CD4-positive, alpha-beta T cell treated with Interleukin-15 for 1 hour (primary cell): ENCODE results near the gene TBC1D22A.

Experiments
- DNase-seq: peaks from one replicate; pipeline ENCODE4 v3.0.0-alpha.2; 2020

The TBC1D22A gene

DNA sequence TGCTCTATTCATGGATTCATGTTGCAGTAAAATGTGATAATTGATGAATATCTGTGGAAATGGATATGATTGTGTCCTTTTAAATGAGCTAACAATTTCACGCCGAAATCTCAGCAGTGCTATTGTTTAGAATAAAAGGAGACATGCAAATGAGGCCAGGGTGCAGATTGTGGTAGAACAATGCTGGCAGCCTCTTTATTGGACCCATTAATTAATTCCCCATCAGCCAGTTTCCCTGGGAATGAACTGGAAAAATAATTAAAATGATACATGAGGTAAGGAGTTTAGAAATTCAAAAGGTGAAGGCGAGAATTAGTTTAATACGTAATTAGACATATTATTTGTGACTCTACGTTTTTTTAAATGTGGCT is 306.2 kb downstream of the TBC1D22A start:
- DNase-seq = no peak

DNA sequence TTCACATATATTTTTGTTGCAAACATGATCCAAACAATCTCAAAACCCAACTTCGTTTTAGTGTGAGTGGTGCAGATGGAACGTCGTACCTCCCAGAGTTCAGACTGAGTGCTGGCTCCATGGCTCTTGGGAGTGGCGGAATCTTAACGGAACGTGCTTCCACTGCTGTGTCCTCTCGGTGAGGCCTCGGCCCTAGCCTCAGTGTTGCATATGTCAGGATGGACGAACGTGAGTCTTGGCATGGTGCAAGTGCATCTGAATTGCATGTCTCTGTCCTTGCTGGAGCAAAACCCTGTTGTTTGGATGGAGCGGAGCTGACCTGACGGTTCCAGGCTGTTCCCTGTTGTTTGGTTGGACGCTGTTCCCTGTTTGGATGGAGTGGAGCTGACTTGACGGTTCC is 306.8 kb downstream of the TBC1D22A start:
- DNase-seq = no peak

DNA sequence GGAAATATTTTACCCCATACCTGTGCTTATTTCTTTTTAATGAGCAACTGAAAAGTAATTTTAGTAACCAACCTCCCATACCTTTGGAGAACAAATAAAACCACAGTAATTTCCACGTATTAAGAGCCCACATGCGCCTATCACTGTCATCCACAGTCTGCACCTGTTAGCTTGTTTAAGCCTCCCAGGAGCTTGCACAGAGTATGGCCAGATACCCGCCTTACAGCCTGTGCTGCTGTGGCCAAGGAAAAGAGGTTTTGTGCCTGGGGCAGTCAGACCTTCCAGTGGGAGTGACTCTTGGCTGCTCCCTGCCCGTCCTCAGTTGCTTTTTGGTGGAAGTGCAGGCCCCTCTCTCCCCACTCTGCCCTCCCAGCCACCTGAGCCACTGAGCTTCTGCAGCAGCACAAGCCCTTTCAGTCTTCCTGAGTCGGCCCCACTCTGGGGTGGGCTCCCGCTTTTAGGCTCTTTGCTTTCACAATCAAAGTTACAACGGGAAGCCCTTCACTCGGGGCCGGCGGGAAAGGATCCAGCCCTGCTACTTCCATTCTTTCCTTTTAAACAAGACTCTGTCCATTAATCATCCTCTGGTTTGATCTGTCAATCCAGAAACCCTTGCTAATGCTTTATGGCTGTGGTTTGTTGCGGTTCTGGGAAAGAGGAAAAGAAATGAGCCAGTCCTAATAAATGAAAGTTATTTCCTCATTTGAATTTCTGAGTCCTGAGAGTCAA is 308.8 kb downstream of the TBC1D22A start:
- no peak for DNase-seq

DNA sequence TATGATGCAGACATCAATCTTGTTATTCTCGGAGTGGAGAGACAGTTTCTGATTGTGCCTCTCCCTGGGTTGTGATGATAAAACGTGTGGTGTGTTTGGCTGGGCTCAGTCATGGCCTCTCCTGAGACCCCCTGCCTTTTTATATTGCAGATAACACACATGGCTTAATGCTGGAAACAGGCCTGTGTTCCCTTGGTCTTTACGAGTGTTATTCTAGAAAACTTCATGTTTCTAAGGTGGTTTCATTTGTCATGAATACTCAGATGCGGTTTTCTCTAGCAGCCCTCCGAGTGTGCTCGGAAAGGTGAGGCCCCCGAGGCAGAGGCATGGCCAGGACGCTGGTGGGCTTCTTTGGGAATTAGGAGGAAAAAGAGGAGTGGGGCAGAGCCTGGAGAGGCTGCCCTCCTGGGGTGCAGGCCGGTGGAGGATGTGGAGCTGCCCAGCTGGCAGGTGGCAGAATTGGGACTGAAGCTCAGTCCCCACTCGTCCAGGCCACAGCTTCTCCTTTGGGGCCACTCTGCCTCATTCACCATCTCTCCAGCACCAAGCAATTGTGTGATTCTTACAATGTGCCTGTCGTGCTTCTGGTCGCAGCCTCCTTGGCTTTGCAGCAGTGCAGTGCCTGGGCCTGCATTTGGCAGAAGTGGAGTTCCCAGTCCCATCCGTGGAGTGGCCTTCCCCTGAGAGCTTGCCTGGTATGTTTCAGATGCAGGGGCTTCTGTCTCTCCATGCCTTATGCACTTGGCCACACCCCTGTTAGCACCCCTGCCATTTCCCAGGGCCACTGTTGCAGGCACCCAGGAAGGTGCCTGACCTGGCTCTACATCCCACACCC is 309.6 kb downstream of the TBC1D22A start:
- DNase-seq = no peak

DNA sequence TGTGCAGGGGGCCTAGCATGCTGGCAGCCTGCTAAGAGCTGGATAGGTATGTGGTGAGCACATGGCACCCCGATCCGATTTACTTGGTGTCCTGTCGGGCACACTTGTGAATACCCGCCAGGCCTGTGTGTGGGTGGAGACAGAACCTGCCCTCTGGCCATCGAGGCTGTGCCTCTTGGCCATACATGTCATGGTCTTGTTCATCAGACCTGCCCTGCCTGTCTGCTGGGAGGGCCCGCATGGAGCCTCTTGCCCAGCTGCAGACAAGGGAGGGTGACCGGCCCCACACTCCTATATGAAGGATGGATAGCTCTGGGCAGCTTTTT is 310.2 kb downstream of the TBC1D22A start:
- DNase-seq = no peak

DNA sequence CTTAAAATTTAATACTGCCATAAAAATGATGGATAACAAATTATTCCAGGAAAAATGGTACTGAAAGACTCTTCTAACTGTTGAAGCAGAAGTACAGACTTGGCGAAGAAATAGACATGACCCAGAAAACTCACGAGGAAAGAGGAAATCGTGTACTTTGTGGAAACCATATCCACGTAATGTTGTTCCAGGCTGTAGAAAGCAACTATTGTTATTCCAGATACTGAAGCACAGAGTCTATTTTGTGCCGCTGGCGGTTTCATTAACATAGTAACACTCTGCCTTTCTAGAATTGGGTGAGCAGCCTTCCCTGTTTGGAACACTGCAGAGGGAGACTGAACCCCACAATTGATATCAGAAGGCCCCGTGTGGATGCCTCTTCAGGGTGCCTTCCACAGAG is 310.6 kb downstream of the TBC1D22A start:
- no peak for DNase-seq

DNA sequence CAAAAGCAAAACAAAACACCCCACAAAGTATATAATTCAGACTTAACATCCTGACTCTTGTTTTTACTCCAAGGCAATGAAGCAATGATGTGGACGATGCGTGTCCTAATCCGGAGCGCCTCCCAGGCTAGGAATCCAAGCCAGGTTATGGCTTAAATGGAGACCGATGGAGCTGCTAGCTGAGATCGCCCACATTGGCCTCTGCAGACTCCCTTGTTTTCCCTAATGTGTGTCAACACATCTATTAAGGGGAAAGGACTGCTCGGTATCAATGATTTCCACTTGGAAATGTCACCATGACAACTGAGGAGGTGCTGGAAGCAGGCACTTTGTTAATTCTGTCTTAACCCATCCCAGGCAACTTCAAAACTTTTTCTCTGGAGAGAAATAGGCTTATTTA is 311.7 kb downstream of the TBC1D22A start:
- DNase-seq = no peak

DNA sequence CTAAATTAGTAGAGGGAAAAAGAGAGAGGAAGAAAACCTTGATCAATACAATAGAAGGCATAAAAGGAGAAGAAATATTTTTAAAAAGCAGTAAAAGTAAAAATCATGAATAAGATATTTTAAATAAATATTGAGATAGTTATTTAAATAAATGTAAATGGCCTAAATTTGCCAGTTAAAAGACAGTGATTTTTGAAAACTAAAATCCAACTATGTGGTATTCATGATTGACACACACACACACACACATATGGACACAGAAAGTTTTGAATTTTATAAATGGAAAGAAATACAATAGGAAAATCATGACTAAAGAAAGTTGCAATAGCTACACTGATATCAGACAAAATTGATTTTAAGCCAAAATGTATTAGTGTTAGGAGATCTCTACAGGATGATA is 313.1 kb downstream of the TBC1D22A start:
- DNase-seq = no peak

DNA sequence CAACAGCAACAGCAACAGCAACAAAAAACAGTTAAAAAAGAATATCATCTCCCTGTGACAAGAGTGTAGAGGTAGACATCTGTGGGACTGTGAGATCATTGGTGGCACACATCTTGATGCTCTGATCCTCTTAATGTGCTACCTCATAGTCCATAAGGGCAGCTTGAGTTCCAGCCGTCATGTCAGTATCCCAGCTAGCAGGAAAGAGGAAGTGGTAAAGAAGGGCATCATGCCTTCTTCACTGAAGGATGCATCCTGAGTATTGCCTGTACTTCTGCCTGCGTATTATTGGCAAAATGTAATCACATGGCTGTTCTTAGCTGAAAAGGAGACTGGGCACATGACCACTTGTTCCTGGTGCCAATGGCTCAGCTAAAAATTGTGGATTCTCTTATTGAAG is 314.3 kb downstream of the TBC1D22A start:
- no peak for DNase-seq

DNA sequence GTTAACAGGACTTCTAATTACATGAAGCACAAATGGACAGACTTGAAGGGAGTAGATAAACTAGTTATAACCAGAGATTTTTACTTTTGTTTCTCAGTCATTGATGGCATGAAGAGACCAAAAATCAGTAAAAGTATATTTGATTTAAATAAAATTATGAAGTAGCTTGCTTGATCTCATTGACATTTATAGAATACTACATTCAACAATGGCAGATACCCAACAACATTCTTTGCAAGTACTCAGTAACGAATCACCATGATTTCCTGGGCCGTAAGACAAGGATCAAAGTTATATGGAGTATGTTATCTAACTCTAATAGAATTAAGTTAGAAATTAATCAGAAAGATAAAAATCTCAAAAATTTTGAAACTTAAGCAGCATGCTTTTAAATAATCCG is 317.6 kb downstream of the TBC1D22A start:
- no peak for DNase-seq

DNA sequence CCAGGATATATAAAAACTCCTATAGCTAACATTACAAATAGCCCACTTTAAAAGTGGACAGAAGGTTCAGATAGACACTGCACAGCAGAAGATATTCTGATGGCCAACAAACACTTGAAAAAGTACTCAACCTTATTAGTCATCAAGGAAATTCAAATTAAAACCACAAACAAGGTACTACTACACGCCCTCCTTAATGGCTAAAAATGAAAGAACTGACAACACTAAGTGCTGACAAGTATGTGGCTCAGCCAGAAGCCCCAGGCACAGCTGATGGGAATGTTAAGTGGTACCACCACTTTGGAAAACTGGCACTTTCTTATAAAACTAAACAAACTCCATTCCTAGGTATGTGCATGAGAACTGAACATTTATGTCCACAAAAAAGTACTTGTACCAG is 320.1 kb downstream of the TBC1D22A start:
- no peak for DNase-seq

DNA sequence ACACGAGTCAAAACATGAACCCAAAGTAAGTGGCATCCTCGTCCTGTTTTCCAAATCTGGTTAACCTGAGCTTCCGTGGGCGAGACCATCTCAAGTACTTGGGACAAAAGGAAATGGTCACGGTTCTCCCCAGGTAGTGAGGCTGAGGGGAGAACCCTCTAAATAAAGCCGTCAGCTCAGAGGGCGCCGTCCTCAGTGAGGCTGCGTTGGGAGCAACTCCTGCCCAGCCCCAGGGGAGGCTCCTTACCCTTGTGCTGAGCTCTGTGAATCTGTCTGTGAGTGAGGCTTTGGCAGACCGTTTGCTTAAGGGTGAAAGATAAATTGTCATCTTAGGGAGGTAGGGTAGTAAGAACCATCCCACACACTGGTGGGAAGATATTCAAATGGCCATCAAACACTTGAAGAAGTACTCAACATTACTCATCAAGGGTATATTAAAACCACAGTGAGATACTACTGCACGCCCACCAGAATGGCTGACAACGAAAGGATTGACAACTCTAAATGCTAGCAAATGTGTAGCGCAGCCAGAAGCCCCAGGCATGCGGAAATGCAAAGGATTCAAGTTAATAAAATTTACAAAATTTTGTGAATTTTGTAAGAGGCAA is 321.0 kb downstream of the TBC1D22A start:
- DNase-seq = no peak

DNA sequence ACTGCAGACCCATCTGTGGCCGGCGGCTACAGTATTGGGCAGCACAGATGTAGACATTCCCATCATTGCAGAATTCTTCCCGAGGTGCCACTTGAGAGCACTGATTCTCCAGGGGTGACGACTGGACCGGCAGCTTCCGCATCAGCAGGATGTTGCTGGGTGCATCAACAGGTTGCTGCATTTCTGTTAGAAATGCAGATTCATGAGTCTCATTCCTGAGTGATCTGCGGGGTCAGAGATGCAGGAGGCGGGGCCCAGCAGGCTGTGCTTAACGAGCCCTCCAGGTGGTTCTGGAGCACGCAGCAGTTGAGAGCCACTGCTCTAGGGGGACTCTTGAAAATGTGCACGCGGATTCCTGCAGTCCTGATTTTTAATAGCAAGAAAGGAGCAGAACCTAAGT is 321.8 kb downstream of the TBC1D22A start:
- DNase-seq = no peak

DNA sequence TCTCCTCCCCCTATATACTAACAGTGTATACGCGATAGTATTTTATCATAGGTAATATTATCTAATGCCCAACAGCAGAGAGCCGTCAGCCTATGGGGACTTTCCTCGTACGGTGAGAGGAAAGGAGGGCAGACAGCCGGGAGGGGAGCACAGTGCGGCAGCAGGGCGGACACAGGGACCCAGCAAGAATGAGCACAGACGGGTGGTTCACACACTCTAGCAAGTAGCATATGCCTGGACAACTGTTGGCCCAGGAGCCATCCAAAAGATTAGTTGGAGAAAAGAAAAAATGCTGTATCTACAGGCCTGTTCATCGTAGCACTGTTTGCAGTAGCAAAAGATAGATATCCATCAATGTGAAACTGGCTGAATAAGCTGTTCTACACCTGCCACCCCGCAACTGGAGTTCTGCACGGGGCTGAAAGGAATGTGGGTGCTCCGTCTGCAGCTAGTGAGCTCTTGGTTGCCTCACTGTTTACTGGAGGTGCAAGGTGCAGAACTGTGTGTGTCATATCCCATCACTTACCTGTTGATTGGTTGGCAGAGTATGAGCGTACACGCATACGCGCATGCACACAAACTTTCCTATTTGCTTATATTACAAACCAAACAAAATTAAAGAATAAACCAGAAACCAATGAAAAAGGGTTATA is 324.3 kb downstream of the TBC1D22A start:
- no peak for DNase-seq

DNA sequence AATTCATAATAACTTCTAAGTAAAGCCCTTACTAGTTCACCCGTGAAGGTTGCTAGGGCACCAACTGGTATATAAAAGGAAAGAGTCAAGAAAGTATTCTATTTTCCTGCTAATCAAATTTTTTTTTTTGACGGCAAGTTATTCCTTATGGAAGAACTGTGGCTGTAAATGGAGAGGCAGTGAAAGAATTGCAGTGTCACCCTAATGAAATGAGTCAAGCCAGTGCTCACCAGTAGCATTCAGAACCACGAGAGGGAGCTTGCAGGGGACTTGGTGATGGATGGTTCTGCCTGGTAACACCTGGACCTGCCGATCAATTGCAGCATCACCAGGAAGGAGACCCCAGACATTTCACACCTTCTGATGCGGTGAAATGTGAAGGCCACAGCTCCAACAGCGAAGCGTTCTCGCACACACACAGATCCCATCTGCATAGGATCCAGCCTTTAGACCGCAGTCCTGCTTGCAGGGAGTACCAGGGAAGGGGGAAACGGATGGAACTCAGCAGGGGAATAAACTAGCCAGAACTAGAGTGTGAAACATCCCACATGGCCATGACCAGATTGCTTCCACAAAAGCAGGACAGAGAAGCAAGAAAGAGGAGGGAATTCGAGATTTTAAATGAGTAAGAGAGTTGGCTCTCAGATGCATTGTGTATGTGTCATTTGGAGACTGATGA is 326.2 kb downstream of the TBC1D22A start:
- DNase-seq = no peak

DNA sequence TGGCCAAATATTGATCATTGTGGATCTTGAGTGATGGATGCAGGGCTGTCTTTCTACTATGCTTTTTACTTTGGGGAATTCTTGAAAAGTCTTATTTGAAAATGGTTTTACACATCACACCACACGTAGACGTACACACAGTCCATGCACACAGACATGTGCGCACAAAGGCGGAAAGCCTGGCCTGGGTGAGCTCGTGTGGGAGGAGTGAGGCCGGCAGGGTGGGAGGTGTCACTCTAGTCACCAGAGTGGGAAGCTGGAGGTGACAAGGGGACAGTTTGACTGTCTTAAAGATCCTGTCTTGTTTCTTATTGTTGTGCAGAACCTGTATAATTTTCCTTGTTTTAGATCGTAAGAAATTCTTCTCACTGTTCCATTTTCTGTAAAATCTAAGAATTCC is 326.9 kb downstream of the TBC1D22A start:
- DNase-seq = no peak

DNA sequence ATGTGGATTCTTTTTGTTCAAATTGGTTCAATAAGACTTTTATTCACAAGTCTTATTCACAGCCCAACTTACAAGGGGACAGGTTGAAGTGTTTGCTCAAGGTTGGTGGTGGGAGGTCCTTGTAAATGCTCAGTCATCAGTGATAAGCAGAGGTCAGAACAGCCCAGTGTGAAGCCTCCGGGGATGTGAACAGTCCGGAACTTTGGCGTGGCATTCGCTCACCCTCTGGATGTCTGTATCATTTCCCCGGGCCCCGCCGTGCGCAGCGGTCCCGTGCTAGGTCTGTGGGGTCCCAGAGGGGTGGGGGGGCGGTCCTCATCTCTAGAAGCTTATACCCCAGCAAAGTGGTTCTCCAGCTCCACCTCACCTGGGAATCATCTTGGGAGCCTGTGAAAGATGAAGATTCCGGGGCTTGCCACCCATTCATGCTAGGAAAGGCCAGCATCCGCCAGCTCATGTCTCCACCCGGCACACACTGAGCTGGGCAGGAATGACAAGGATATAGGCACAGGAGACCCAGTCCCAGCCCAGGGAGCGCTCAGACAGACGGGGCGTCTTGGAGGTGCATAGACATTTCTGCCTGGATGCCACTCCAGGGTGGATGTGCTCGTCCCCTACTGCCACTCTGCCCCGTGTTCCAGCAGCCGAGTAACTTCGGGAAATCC is 327.5 kb downstream of the TBC1D22A start:
- DNase-seq = no peak

DNA sequence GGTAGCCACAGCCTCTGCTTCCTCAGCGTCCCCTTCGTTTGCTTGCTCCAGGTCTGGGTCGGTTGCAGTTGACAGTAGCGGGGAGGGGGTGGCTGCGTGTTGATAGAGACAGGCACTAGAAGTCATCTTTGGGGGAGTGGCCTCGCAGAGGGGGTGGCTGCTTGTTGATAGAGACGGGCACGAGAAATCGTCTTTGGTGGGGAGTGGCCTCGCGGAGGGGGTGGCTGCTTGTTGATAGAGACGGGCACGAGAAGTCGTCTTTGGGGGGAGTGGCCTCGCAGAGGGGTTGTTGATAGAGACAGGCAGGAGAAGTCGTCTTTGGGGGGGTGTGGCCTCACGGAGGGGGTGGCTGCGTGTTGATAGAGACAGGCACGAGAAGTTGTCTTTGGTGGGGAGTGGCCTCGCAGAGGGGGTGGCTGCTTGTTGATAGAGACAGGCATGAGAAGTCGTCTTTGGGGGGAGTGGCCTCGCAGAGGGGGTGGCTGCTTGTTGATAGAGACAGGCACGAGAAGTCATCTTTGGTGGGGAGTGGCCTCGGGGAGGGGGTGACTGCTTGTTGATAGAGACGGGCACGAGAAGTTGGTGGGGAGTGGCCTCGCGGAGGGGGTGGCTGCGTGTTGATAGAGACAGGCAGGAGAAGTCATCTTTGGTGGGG is 328.3 kb downstream of the TBC1D22A start:
- peak; percentile 61 for DNase-seq

DNA sequence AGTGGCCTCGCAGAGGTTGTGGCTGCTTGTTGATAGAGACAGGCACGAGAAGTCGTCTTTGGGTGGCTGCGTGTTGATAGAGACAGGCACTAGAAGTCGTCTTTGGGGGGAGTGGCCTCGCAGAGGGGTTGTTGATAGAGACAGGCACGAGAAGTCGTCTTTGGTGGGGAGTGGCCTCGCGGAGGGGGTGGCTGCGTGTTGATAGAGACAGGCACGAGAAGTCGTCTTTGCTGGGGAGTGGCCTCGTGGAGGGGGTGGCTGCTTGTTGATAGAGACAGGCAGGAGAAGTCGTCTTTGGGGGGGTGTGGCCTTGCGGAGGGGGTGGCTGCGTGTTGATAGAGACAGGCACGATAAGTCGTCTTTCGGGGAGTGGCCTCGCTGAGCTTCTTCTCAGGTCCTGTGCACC is 328.8 kb downstream of the TBC1D22A start:
- peak; percentile 54 for DNase-seq

DNA sequence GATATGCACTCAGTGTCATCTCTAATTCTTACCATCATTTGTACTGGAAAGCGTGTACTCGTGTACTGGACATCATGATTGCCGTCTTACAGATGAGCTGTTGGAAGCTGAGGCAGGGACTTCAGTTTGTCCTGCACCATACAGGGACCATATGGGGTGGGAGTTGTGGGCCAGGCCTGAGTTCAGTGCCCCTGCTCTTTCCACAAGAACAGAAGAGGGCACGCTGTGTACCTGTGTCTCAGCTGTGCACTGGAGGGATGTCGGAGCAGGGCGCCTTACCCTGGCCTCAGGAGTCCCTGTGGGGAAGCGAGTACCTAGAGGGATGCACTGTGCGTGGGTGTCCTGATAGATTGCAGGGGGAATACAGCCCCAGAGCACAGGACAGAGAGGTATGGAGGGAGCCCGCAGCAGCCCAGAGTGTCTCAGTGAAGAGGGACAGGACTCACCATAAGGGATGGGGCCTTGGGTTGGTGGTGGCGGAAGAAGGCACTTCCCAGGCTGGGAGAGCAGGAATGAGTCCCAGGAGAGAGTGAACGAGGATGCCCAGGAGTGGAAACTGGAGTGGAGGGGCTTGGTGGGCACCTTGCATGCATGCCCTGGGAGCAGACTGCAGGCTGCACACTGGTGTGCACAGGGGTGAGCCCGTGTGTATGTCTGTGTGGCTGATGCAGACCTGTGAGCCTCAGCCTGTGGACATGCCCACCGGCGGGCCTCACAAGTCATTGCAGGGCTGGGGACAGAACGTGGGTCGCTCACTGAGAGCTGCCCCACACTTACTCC is 329.7 kb downstream of the TBC1D22A start:
- no peak for DNase-seq

DNA sequence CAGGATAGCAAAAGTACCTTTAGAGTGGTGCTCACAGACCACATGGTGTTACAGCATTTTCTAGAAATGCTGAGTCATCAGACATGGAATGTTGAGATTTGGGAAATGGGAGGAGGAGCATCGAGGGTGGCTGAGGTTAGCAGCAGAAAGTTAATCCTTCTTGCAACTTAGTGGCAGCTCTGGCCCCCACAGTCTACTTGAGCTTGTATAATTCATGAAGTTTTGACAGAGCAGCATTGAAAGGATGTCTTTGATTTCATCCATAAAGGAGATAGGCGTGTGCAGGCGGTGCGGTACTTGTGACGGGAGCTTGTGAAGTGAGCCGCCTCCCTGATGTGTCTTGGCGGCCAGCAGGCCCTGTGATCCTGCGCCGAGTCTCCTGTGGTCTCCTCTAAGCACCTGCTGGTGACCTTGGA is 330.5 kb downstream of the TBC1D22A start:
- no peak for DNase-seq
